BLaER1 (cell line): ENCODE data around the gene TMEM51.

ENCODE experiments used
- H3K27ac ChIP-seq: shearing (Covaris generic); formaldehyde crosslinking; 2 replicates; pipeline ENCODE4 v1.8.1; 2022
- H3K27me3 ChIP-seq: shearing (Covaris generic); formaldehyde crosslinking; 2 replicates; pipeline ENCODE4 v1.8.1; 2022
- H3K36me3 ChIP-seq: shearing (Covaris generic); formaldehyde crosslinking; 2 replicates; pipeline ENCODE4 v1.8.1; 2022
- H3K4me1 ChIP-seq: shearing (Covaris generic); formaldehyde crosslinking; 2 replicates; pipeline ENCODE4 v1.8.1; 2022
- H3K4me2 ChIP-seq: shearing (Covaris generic); formaldehyde crosslinking; 2 replicates; pipeline ENCODE4 v1.8.1; 2022
- H3K4me3 ChIP-seq: shearing (Covaris generic); formaldehyde crosslinking; 2 replicates; pipeline ENCODE4 v1.8.1; 2022
- H3K9ac ChIP-seq: shearing (Covaris generic); formaldehyde crosslinking; 2 replicates; pipeline ENCODE4 v1.8.1; 2022
- H3K9me3 ChIP-seq: shearing (Covaris generic); formaldehyde crosslinking; 2 replicates; pipeline ENCODE4 v1.8.1; 2022
- H4K20me1 ChIP-seq: shearing (Covaris generic); formaldehyde crosslinking; 2 replicates; pipeline ENCODE4 v1.8.1; 2022
- Cebpa-rat ChIP-seq: shearing (Covaris generic); IDR thresholded peaks from 2 replicates; pipeline ENCODE4 v1.8.1; 2022

TMEM51 gene, protein sequence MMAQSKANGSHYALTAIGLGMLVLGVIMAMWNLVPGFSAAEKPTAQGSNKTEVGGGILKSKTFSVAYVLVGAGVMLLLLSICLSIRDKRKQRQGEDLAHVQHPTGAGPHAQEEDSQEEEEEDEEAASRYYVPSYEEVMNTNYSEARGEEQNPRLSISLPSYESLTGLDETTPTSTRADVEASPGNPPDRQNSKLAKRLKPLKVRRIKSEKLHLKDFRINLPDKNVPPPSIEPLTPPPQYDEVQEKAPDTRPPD

DNA sequence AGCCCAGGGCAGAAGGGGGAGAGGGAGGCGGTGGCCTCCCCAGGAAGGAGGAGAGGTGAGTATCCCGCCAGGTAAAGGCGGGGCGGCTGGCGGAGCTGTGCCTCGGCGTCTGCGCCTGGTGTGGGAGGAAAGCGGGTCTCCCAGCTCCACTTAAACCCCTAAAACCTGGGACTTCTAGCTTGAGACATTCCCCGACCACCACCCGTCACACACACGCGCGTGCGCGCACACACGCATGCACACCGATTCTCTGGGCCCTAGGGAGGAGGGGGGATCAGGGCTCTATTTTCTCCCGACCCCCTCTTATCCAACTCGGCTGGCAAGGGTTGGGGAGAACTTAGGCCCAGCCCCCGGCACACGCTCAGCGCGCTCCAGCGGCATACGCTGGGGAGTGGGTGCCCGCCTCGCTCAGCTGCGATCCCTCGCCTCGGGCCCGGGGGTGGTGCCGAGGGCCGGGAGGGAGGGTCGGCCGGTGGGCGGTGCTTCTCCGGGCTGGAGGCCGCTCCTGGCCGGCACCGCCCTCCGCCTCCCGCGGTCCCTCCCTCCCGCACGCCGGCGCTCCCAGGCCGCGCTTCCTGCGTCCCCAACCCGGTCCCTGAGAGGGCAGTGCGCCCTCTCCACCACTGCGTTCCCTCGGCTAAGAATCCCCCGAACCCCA is at the start of gene TMEM51:
Gene TMEM51, plus strand, starts transcription at position 564 of the 658 bp plus-strand sequence. CDS start 61,341 bp downstream, outside the sequence.
- peak within 1 kb of the TSS; percentile 74 for H3K4me3 ChIP-seq
- peaks cover 7% of the 10 kb centered on the region for H4K20me1 ChIP-seq
- H3K27me3 ChIP-seq: peaks cover 52% of the 10 kb centered on the region
- peaks cover 50% of the 10 kb centered on the region for H3K4me1 ChIP-seq
- H3K9ac ChIP-seq: peak within 1 kb of the TSS; percentile 58; the same call in 1 of the 2 replicates
- peak within 1 kb of the TSS; percentile 98 for H3K4me2 ChIP-seq
- TF ChIP-seq Cebpa-rat: no peak
- H3K9me3 ChIP-seq: no peaks in the 10 kb centered on the region
- no peaks in the 10 kb centered on the region for H3K36me3 ChIP-seq
- no peak within 1 kb of the TSS; the same call in 1 of the 2 replicates for H3K27ac ChIP-seq

- no peaks in the 10 kb centered on the region for H4K20me1 ChIP-seq
- 0 out of 2 replicates have a peak, but pooled peaks cover 4% of the 10 kb centered on the region for H3K9me3 ChIP-seq
- no peaks in the 10 kb centered on the region for H3K36me3 ChIP-seq
- no peak overlapping the region for H3K4me2 ChIP-seq
- H3K4me3 ChIP-seq: no peak overlapping the region
- TF ChIP-seq Cebpa-rat: no peak
- H3K9ac ChIP-seq: no peak overlapping the region
- peaks cover 25% of the 10 kb centered on the region for H3K4me1 ChIP-seq
- no peak overlapping the region for H3K27ac ChIP-seq
- H3K27me3 ChIP-seq: no peaks in the 10 kb centered on the region
Measured at GRCh38 chr1:15103906-15104305, 49.6 kb upstream of the TMEM51 start.

- Histone ChIP-seq H3K4me2 (no peak overlapping the region), H3K4me3 (no peak overlapping the region), H3K9me3 (0 out of 2 replicates have a peak, but pooled peaks cover 4% of the 10 kb centered on the region), H3K27ac (no peak overlapping the region), H3K27me3 (no peaks in the 10 kb centered on the region), H3K4me1 (peaks cover 25% of the 10 kb centered on the region), H3K9ac (no peak overlapping the region), H4K20me1 (no peaks in the 10 kb centered on the region), H3K36me3 (no peaks in the 10 kb centered on the region)
- TF ChIP-seq Cebpa-rat: no peak
Measured at GRCh38 chr1:15104768-15105167, 48.8 kb upstream of the TMEM51 start.

- Histone ChIP-seq H3K27me3 (no peaks in the 10 kb centered on the region), H3K9ac (no peak overlapping the region), H3K4me2 (no peak overlapping the region), H3K4me1 (peaks cover 9% of the 10 kb centered on the region), H4K20me1 (no peaks in the 10 kb centered on the region), H3K36me3 (no peaks in the 10 kb centered on the region), H3K4me3 (no peak overlapping the region), H3K9me3 (0 out of 2 replicates have a peak, but pooled peaks cover 4% of the 10 kb centered on the region), H3K27ac (no peak overlapping the region)
- TF ChIP-seq Cebpa-rat: no peak
Measured at GRCh38 chr1:15106608-15107007, 46.9 kb upstream of the TMEM51 start.

DNA sequence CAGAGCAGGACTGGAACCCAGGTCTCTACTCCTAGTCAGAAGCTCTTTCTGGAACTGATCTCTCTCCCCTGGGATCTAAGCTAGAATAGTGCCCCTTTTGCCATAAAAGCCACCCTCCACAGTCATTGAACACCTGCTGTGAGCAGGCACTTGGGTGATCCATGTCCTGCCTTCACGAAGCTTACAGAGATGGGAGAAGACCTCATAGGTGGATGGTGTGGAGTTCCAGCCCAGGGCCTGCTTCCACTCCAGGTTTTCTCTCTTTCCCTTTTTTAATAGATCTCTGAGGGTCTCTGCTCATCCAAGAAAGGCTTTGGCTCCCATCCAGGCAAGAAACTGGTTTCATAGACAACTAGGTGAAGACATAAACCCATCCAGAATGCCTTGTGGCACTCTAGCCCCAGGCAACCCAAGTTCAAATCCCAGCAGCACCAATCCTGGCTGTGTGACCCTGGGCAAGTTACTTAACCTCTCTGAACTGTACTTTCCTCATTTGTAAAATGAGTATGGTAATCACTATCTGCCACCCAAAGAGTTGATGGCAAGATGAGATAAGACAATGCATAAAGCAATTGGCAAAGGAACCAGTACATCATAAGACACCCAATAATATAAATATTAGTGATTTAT is 46.4 kb upstream of the TMEM51 start:
- no peak overlapping the region for H3K27ac ChIP-seq
- H3K9me3 ChIP-seq: 0 out of 2 replicates have a peak, but pooled peaks cover 4% of the 10 kb centered on the region
- no peaks in the 10 kb centered on the region for H3K27me3 ChIP-seq
- 0 out of 2 replicates have a peak, but pooled peaks cover 3% of the 10 kb centered on the region for H3K4me1 ChIP-seq
- H3K4me3 ChIP-seq: no peak overlapping the region
- no peak overlapping the region for H3K9ac ChIP-seq
- H3K4me2 ChIP-seq: no peak overlapping the region
- no peaks in the 10 kb centered on the region for H3K36me3 ChIP-seq
- no peak for TF ChIP-seq Cebpa-rat
- H4K20me1 ChIP-seq: no peaks in the 10 kb centered on the region

DNA sequence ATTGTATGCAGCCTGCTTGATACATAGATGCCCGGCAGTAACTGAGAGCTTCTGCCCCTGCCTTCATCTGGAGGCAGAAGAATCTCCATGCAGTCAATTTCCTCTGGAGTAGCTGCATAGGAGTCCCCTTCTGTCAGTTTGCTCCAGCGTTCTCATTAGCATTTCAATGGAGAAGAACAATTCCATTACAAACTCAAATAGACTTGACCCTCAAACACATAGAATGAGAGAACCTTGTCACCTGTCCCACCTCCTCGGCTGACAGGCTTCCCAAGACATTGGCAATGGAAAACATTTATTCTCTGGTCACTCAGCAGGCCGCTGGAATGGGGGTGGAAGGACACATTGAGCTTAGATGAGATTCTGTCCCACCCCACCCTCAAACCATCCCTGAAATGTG is 45.6 kb upstream of the TMEM51 start:
- Histone ChIP-seq H3K27me3 (no peaks in the 10 kb centered on the region), H3K4me2 (no peak overlapping the region)
- no peak for TF ChIP-seq Cebpa-rat

GRCh38 chr1:15110128-15110866 is 43.2 kb upstream of the TMEM51 start:
- Histone ChIP-seq H3K4me3 (no peak overlapping the region), H4K20me1 (no peaks in the 10 kb centered on the region), H3K27me3 (no peaks in the 10 kb centered on the region), H3K4me1 (no peaks in the 10 kb centered on the region), H3K9ac (no peak overlapping the region), H3K27ac (no peak overlapping the region), H3K4me2 (no peak overlapping the region), H3K9me3 (no peaks in the 10 kb centered on the region), H3K36me3 (no peaks in the 10 kb centered on the region)
- no peak for TF ChIP-seq Cebpa-rat

More for the DNA sequence above, 45.6 kb upstream of the TMEM51 start:
- no peaks in the 10 kb centered on the region for H3K4me1 ChIP-seq
- H3K27ac ChIP-seq: no peak overlapping the region
- H4K20me1 ChIP-seq: no peaks in the 10 kb centered on the region
- no peaks in the 10 kb centered on the region for H3K36me3 ChIP-seq
- 0 out of 2 replicates have a peak, but pooled peaks cover 4% of the 10 kb centered on the region for H3K9me3 ChIP-seq
- H3K9ac ChIP-seq: no peak overlapping the region
- no peak overlapping the region for H3K4me3 ChIP-seq

GRCh38 chr1:15110867-15111230 is 42.7 kb upstream of the TMEM51 start:
- Histone ChIP-seq H3K9me3 (no peaks in the 10 kb centered on the region), H3K4me2 (no peak overlapping the region), H3K27me3 (no peaks in the 10 kb centered on the region), H3K9ac (no peak overlapping the region), H3K27ac (no peak overlapping the region), H4K20me1 (no peaks in the 10 kb centered on the region), H3K4me3 (no peak overlapping the region), H3K36me3 (no peaks in the 10 kb centered on the region), H3K4me1 (no peaks in the 10 kb centered on the region)
- no peak for TF ChIP-seq Cebpa-rat

GRCh38 chr1:15113146-15113545 is 40.4 kb upstream of the TMEM51 start:
- no peak overlapping the region for H3K4me3 ChIP-seq
- no peak overlapping the region for H3K4me2 ChIP-seq
- no peaks in the 10 kb centered on the region for H3K27me3 ChIP-seq
- H3K9me3 ChIP-seq: no peaks in the 10 kb centered on the region
- H3K9ac ChIP-seq: no peak overlapping the region
- TF ChIP-seq Cebpa-rat: no peak
- H3K4me1 ChIP-seq: no peaks in the 10 kb centered on the region
- no peaks in the 10 kb centered on the region for H3K36me3 ChIP-seq
- H4K20me1 ChIP-seq: no peaks in the 10 kb centered on the region
- H3K27ac ChIP-seq: no peak overlapping the region
